ENCODE measurements around the gene DLX2. TPM values are rescaled to one million over a fixed set of nuclear protein-coding genes. Genes with fewer than 3 reads are reported as not detected.

The DLX2 gene
- total RNA-seq, 1 donor from 2014 or later: 9.7 TPM

GRCh38 chr2:172083628-172084394, 18.9 kb downstream of the DLX2 start:
- Mint-ChIP-seq H3K27ac (no peak overlapping the region), H3K27me3 (ENCODE audit: low read depth) (peaks cover 98% of the 10 kb centered on the region)

DNA sequence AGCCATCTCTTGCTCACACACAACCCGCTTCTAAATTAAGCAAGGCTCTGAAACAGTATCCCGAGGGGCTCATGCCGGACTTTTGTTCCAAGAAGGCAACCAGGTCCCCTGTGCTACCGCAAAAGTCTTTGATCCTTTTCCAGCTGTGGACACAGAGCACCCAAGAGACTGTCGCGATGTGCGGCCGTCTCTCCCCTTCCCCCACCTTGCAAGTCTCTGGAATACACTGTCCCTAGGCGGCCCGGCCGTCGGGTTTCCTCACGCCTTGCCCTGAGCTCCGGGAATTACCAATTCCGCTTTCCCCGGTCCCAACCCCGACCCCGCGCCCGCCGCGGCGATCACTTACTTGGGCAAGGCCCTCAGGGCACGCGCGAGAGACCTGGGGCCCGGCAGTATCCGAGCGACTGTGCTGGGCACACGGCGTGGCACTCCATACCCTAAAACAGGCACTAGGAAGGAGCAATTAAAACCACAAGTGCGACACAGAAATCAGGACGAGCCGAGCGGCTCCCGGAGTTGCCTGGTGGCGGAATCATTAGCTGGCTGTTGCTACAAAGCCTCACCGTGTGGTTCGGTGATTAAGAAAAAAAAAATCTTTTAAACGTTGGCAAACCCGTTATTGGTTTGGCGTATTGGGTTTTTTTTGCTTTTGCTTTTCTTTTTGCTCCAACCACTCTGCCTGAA, 19.6 kb downstream of the DLX2 start:
- Mint-ChIP-seq H3K36me3 (peaks cover 9% of the 10 kb centered on the region), H3K4me3 (no peak overlapping the region), H3K4me1 (peaks cover 50% of the 10 kb centered on the region), H3K27me3 (ENCODE audit: low read depth) (peaks cover 97% of the 10 kb centered on the region), H3K9me3 (no peaks in the 10 kb centered on the region), H3K27ac (no peak overlapping the region)
- TF ChIP-seq CTCF (IDR thresholded peaks at IDR 0.05; ENCODE audit: unreplicated experiment): no peak
- DNase-seq (ENCODE audit: low spot score in 2 of 2, unreplicated experiment in 2 of 2): no peak

More at GRCh38 chr2:172083628-172084394, 18.9 kb downstream of the DLX2 start:
- H3K4me1 Mint-ChIP-seq: peaks cover 57% of the 10 kb centered on the region
- peak overlapping the region; percentile 91 for H3K4me3 Mint-ChIP-seq
- H3K9me3 Mint-ChIP-seq: no peaks in the 10 kb centered on the region
- no peak for DNase-seq (ENCODE audit: low spot score in 2 of 2, unreplicated experiment in 2 of 2)
- TF ChIP-seq CTCF (IDR thresholded peaks at IDR 0.05; ENCODE audit: unreplicated experiment): no peak
- H3K36me3 Mint-ChIP-seq: peaks cover 14% of the 10 kb centered on the region

- Mint-ChIP-seq H3K36me3 (peaks cover 5% of the 10 kb centered on the region), H3K4me3 (no peak overlapping the region), H3K27me3 (ENCODE audit: low read depth) (peaks cover 95% of the 10 kb centered on the region), H3K27ac (no peak overlapping the region), H3K9me3 (no peaks in the 10 kb centered on the region), H3K4me1 (peaks cover 42% of the 10 kb centered on the region)
- TF ChIP-seq CTCF (IDR thresholded peaks at IDR 0.05; ENCODE audit: unreplicated experiment): no peak
- no peak for DNase-seq (ENCODE audit: low spot score in 2 of 2, unreplicated experiment in 2 of 2)
These were observed 20.4 kb downstream of the DLX2 start for GRCh38 chr2:172082105-172082943.

DNA sequence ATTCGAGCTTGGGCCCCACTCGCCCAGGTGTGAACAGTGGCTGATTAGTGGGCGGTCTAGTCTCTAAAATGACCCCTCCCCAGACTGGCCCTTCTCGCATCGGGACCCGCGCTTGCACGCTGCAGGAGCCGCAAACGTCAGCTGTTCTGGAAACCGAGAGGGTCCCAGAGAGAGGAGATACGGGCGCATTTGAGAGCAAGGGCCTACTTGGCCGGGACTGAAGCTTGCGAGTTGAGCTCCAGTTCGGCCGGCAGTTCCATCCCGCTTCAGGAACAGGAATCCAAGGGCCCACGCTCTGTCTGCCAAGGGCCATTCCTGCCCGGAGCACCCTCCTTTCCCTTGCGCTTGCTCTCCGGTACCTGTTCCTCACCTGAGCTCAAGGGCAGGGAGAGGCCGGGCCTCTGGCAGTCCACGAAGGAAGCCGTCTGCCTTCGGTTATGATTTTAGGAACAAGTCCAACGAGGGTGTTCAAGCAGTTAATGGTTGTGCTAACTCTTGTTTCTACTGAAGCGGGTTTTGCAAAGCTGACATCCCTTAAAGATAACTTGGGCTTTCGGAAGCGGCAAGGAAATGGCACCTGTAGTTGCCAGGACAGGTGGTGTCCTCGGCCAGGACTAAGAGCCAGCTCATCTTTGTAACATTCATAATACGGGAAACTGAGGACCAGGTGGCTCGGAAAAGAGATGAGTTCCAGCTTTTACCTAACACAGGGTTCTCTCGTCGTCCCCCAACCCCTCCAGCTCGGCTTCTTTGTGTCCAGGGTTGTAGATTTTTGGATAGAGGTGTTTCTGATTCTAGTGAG, 21.3 kb downstream of the DLX2 start:
- H3K9me3 Mint-ChIP-seq: no peaks in the 10 kb centered on the region
- peaks cover 34% of the 10 kb centered on the region for H3K4me1 Mint-ChIP-seq
- H3K27me3 Mint-ChIP-seq (ENCODE audit: low read depth): peaks cover 92% of the 10 kb centered on the region
- H3K36me3 Mint-ChIP-seq: peaks cover 5% of the 10 kb centered on the region
- no peak overlapping the region for H3K27ac Mint-ChIP-seq
- H3K4me3 Mint-ChIP-seq: no peak overlapping the region
- DNase-seq (ENCODE audit: low spot score in 2 of 2, unreplicated experiment in 2 of 2): no peak
- no peak for TF ChIP-seq CTCF (IDR thresholded peaks at IDR 0.05; ENCODE audit: unreplicated experiment)

- H3K27ac Mint-ChIP-seq: no peak overlapping the region
- no peak for TF ChIP-seq CTCF (IDR thresholded peaks at IDR 0.05; ENCODE audit: unreplicated experiment)
These were observed 22.0 kb downstream of the DLX2 start for GRCh38 chr2:172080641-172081220.

More at GRCh38 chr2:172080641-172081220, 22.0 kb downstream of the DLX2 start:
- Mint-ChIP-seq H3K36me3 (peaks cover 5% of the 10 kb centered on the region), H3K4me1 (peaks cover 32% of the 10 kb centered on the region), H3K9me3 (no peaks in the 10 kb centered on the region), H3K27me3 (ENCODE audit: low read depth) (peaks cover 91% of the 10 kb centered on the region), H3K4me3 (no peak overlapping the region)
- DNase-seq (ENCODE audit: low spot score in 2 of 2, unreplicated experiment in 2 of 2): no peak

Data from mesothelial cell of epicardium (in vitro differentiated cells).